ENCODE results near the gene PIP5K1C.

The PIP5K1C gene

GRCh38 chr19:3620145-3620816 is 80.0 kb downstream of the PIP5K1C start:
- H3K9ac ChIP-seq (ENCODE audit: low read depth, low read length): no peak overlapping the region
- 0 out of 3 replicates have a peak, but pooled peaks have one; percentile 5 for ATAC-seq (ENCODE audit: insufficient read depth, low read depth)
- no peaks in the 10 kb centered on the region for H3K9me3 ChIP-seq (ENCODE audit: insufficient read depth, low read length, severe bottlenecking)
- no peak overlapping the region for H2AFZ ChIP-seq (ENCODE audit: low read depth, low read length)
- H3K4me3 ChIP-seq (ENCODE audit: low read depth in 1 of 2, low read length in 2 of 2): no peak overlapping the region
- H4K20me1 ChIP-seq (ENCODE audit: insufficient read depth, low read length): peaks cover 19% of the 10 kb centered on the region
- H3K79me2 ChIP-seq (ENCODE audit: insufficient read depth, low read length): peaks cover 18% of the 10 kb centered on the region
- DNase-seq: no peak
- no peaks in the 10 kb centered on the region for H3K27me3 ChIP-seq (ENCODE audit: insufficient read depth, low read length, poor library complexity)
- H3K4me2 ChIP-seq (ENCODE audit: insufficient read depth, low read length): no peak overlapping the region
- peaks cover 66% of the 10 kb centered on the region for H3K36me3 ChIP-seq (ENCODE audit: insufficient read depth, low read length)
- no peak overlapping the region for H3K27ac ChIP-seq (ENCODE audit: low read length)
- H3K4me1 ChIP-seq (ENCODE audit: insufficient read depth, low read length): peaks cover 17% of the 10 kb centered on the region
- no peak for TF ChIP-seq CTCF (IDR thresholded peaks at IDR 0.05; ENCODE audit: borderline replicate concordance, extremely low read depth, low read length, poor library complexity, severe bottlenecking)
- TF ChIP-seq EZH2 (IDR thresholded peaks at IDR 0.05; ENCODE audit: borderline replicate concordance, low read depth, low read length, severe bottlenecking): no peak

- Histone ChIP-seq H3K4me1 (ENCODE audit: insufficient read depth, low read length) (peaks cover 11% of the 10 kb centered on the region), H3K4me2 (ENCODE audit: insufficient read depth, low read length) (no peak overlapping the region), H3K9ac (ENCODE audit: low read depth, low read length) (no peak overlapping the region), H3K9me3 (ENCODE audit: insufficient read depth, low read length, severe bottlenecking) (no peaks in the 10 kb centered on the region), H3K79me2 (ENCODE audit: insufficient read depth, low read length) (peaks cover 11% of the 10 kb centered on the region), H4K20me1 (ENCODE audit: insufficient read depth, low read length) (peaks cover 14% of the 10 kb centered on the region; the same call in 1 of the 2 replicates), H3K4me3 (ENCODE audit: low read depth in 1 of 2, low read length in 2 of 2) (no peak overlapping the region), H2AFZ (ENCODE audit: low read depth, low read length) (no peak overlapping the region), H3K36me3 (ENCODE audit: insufficient read depth, low read length) (peaks cover 66% of the 10 kb centered on the region), H3K27me3 (ENCODE audit: insufficient read depth, low read length, poor library complexity) (no peaks in the 10 kb centered on the region), H3K27ac (ENCODE audit: low read length) (no peak overlapping the region)
- ATAC-seq (ENCODE audit: insufficient read depth, low read depth): 0 out of 3 replicates have a peak, but pooled peaks have one; percentile 20
- TF ChIP-seq EZH2 (IDR thresholded peaks at IDR 0.05; ENCODE audit: borderline replicate concordance, low read depth, low read length, severe bottlenecking) (no peak), CTCF (IDR thresholded peaks at IDR 0.05; ENCODE audit: borderline replicate concordance, extremely low read depth, low read length, poor library complexity, severe bottlenecking) (no peak)
- no peak for DNase-seq
Measured at GRCh38 chr19:3619631-3620012, 80.6 kb downstream of the PIP5K1C start.

DNA sequence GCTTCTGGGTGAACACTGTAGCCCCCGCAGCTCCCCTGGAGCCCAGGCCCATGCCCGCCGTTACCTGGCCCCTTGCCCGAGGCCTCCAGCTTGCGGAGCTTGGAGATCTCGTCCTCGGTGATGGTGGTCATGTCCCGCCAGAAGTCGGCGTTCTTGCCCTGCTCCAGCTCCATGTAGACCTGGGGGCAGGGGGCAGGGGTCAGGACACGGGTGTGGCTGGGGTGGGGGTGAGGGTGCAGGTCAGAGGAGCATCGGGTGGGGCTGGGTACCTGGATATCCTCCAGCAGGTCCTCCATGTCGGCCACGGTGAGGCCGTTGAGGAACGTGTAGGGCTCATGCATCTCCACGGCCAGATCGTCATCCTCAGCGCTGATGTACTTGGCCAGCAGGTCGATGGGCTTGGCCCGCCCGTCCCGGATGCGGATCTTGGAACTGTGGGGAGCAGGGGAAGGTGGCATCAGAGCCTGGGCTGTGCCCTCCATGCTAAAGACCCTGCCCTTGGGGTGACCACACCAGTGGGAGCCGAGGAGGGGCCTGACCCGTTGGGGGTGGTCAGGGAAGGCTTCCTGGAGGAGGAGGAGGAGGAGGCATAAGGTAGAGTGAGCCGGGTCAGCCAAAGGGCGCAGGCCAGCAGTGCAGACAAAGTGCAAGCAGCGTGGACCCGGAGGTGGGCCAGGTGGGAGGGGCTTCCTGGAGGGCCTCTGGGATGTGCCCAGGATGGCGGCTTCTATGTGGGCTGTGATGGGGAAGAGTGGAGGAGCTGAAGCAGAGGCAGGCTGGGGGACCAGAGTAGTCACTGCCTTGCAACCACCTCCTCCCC is 81.2 kb downstream of the PIP5K1C start:
- Histone ChIP-seq H3K27me3 (ENCODE audit: insufficient read depth, low read length, poor library complexity) (no peaks in the 10 kb centered on the region), H3K36me3 (ENCODE audit: insufficient read depth, low read length) (peaks cover 68% of the 10 kb centered on the region), H3K9ac (ENCODE audit: low read depth, low read length) (no peak overlapping the region), H3K4me1 (ENCODE audit: insufficient read depth, low read length) (peaks cover 5% of the 10 kb centered on the region), H3K4me3 (ENCODE audit: low read depth in 1 of 2, low read length in 2 of 2) (no peak overlapping the region), H3K4me2 (ENCODE audit: insufficient read depth, low read length) (no peak overlapping the region), H3K79me2 (ENCODE audit: insufficient read depth, low read length) (peaks cover 5% of the 10 kb centered on the region), H2AFZ (ENCODE audit: low read depth, low read length) (no peak overlapping the region), H4K20me1 (ENCODE audit: insufficient read depth, low read length) (peaks cover 10% of the 10 kb centered on the region; the same call in 1 of the 2 replicates), H3K9me3 (ENCODE audit: insufficient read depth, low read length, severe bottlenecking) (no peaks in the 10 kb centered on the region), H3K27ac (ENCODE audit: low read length) (no peak overlapping the region)
- ATAC-seq (ENCODE audit: insufficient read depth, low read depth) (no peak), DNase-seq (no peak)
- TF ChIP-seq EZH2 (IDR thresholded peaks at IDR 0.05; ENCODE audit: borderline replicate concordance, low read depth, low read length, severe bottlenecking): no peak
- TF ChIP-seq CTCF (IDR thresholded peaks at IDR 0.05; ENCODE audit: borderline replicate concordance, extremely low read depth, low read length, poor library complexity, severe bottlenecking): no peak
